Transverse colon (tissue), 4 donors: ENCODE measurements around the gene CYP2A6. TPM values are rescaled to one million over a fixed set of nuclear protein-coding genes. Genes with fewer than 3 reads are reported as not detected.
"Not testable (repeated sequence)": the region's sequence is repeated elsewhere in the genome, so short reads cannot be mapped to it uniquely, and the experiment has no call there.

Source experiments
- DNase-seq: peaks from one replicate; pipeline ENCODE4 v3.0.0-alpha.2; 2019
- H3K27ac ChIP-seq, 4 donors: fragments of 200-600 bp; sonication (generic); 2 replicates each; pipeline ENCODE4 v1.5.1; 2016 to 2018; ENCODE audit warnings: inconsistent platforms in 4 of 4
- H3K27me3 ChIP-seq: fragments of 200-600 bp; sonication (generic); 2 replicates; pipeline ENCODE4 v1.5.1; 2017; ENCODE audit warnings: inconsistent platforms
- H3K36me3 ChIP-seq, 4 donors: fragments of 200-600 bp; sonication (generic); 2 replicates each; pipeline ENCODE4 v1.5.1; 2017 to 2019; ENCODE audit warnings: inconsistent platforms in 4 of 4
- H3K4me1 ChIP-seq, 4 donors: fragments of 200-600 bp; sonication (generic); 2 replicates each; pipeline ENCODE4 v1.5.1; 2017 to 2020; ENCODE audit warnings: inconsistent platforms in 4 of 4
- H3K4me3 ChIP-seq, 4 donors: fragments of 200-600 bp; sonication (generic); 1 replicate in 1 of 4; 2 replicates in 3 of 4; pipeline versions ENCODE4 v1.5.1 to v1.6.1; 2017 to 2019; ENCODE audit warnings: inconsistent platforms in 4 of 4
- H3K9me3 ChIP-seq, 2 donors: fragments of 200-600 bp; sonication (generic); 2 replicates each; pipeline ENCODE4 v1.5.1; 2017 to 2019; ENCODE audit warnings: inconsistent platforms in 2 of 2
- EP300 ChIP-seq: sonication (generic); formaldehyde crosslinking; IDR thresholded peaks from one replicate; pipeline ENCODE4 v1.6.1; 2017; ENCODE audit warnings: antibody characterized with exemption, low read depth
- POLR2A ChIP-seq: fragments of 450-650 bp; IDR thresholded peaks from one replicate; pipeline ENCODE4 v1.6.1; 2016; ENCODE audit warnings: antibody characterized with exemption, mild to moderate bottlenecking, moderate library complexity
- POLR2AphosphoS5 ChIP-seq, 3 donors: sonication (generic); formaldehyde crosslinking; IDR thresholded peaks; one replicate each; pipeline ENCODE4 v1.6.1; 2016; ENCODE audit warnings: antibody characterized with exemption in 3 of 3
- WGBS, 2 donors: methylation state at CpG; one replicate each; pipeline ENCODE4 v1.1.5; 2018; ENCODE audit warnings: low coverage in 1 of 2; 5-methylcytosine and 5-hydroxymethylcytosine counted together
- in situ Hi-C, 4 donors: fragments of 200-750 bp; cut with MboI; loops; one replicate each; pipeline versions ENCODE4 v1.15.0 to v1.15.1; 2017; ENCODE audit warnings: low sequenced_read_pairs in 3 of 4, low pct_ligation_motif_present in 1 of 4, low pct_unique_long_range_greater_than_20kb in 1 of 4
- intact Hi-C: fragments of 100-400 bp; cut with DNase I; formaldehyde crosslinking; loops from one replicate; pipeline ENCODE4 v1.15.1; 2023; ENCODE audit warnings: low total_unique reads
- total RNA-seq, 4 donors: library from RNA; depleted of rRNA; stranded (reverse); fragments of >200 nt; gene quantifications; one replicate each; pipeline ENCODE4 v1.1.0, GENCODE V29; 2016
- TF ChIP-seq, protein P1 (sequence below), 5 experiments: fragments of 200-600 bp in 3 of 5; fragments of 450-650 bp in 2 of 5; sonication (generic) in 3 of 5; IDR thresholded peaks; 1 replicate in 2 of 5; 2 replicates in 3 of 5; pipeline ENCODE4 v1.5.1; 2016 to 2017; ENCODE audit warnings: antibody characterized with exemption in 5 of 5, inconsistent platforms in 3 of 5, mild to moderate bottlenecking in 2 of 5, moderate library complexity in 1 of 5

The CYP2A6 gene
- total RNA-seq, 4 donors from 2014 or later, result not detected

GRCh38 chr19:40858109-40858508, 7.9 kb upstream of the CYP2A6 start:
- in situ Hi-C loops (no loop called here), intact Hi-C loops (no loop called here)
- no peak overlapping the region for H3K4me3 ChIP-seq
- H3K27ac ChIP-seq, result no peak overlapping the region
- no peak for DNase-seq
- no peaks in the 10 kb centered on the region for H3K36me3 ChIP-seq
- TF ChIP-seq POLR2AphosphoS5 (IDR thresholded peaks at IDR 0.05) (no peak), POLR2A (no peak), EP300 (no peak)
- TF ChIP-seq, protein P1, sequence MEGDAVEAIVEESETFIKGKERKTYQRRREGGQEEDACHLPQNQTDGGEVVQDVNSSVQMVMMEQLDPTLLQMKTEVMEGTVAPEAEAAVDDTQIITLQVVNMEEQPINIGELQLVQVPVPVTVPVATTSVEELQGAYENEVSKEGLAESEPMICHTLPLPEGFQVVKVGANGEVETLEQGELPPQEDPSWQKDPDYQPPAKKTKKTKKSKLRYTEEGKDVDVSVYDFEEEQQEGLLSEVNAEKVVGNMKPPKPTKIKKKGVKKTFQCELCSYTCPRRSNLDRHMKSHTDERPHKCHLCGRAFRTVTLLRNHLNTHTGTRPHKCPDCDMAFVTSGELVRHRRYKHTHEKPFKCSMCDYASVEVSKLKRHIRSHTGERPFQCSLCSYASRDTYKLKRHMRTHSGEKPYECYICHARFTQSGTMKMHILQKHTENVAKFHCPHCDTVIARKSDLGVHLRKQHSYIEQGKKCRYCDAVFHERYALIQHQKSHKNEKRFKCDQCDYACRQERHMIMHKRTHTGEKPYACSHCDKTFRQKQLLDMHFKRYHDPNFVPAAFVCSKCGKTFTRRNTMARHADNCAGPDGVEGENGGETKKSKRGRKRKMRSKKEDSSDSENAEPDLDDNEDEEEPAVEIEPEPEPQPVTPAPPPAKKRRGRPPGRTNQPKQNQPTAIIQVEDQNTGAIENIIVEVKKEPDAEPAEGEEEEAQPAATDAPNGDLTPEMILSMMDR (IDR thresholded peaks at IDR 0.05), result no peak
- WGBS, 2 donors, result 76% methylated on average over 5 of the region's 5 CpGs; no CpG with 5 or more reads in 1 of the 2 donors
- no peaks in the 10 kb centered on the region for H3K4me1 ChIP-seq
- H3K27me3 ChIP-seq, result no peaks in the 10 kb centered on the region
- H3K9me3 ChIP-seq, result no peaks in the 10 kb centered on the region

DNA sequence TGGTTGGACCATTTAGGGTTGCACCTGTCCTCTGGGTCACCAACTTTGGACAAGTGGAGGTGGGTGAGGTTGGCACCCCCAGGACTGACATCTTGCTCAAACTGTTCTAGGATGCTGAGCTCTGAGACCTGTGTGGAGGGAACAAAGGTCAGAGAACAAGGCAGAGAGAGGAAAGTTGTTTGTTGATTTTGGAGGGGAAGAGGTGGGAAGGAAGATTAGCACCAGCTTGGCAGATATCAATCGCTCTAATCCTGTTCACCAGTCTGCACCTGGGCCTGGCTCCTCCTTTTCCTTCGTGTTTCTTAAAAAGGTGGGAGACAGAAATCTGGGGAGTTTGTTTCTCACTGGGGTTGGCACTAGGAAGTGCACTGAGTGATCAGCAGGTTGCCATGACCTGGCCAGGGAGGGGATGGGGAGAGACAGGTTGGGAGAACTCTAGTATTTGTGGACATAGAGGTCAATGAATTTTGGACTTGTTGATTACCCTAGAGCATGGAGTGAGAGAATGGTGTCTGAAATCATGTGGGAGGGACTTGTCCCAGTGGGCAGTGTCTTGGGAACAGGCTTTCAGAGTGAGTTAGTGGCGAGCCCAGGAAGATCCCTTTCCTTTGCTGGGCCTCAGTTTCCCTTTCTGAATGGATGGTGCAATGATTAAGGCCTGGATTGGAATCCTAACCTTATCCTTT, 2.4 kb upstream of the CYP2A6 start:
- intact Hi-C loops, H3K36me3 ChIP-seq, H3K9me3 ChIP-seq, H3K27ac ChIP-seq, H3K4me3 ChIP-seq, in situ Hi-C loops, DNase-seq, H3K4me1 ChIP-seq: not testable (repeated sequence)
- WGBS, 2 donors, result 49 to 50% methylated on average over 1 to 2 of the region's 3 CpGs
- peaks cover 13% of the 10 kb centered on the region for H3K27me3 ChIP-seq

- in situ Hi-C loops, result loop anchor here in 1 of 4 donors (5.0 kb wide), 1 partner anchor 36 kb away; the partner anchor contains the start of gene CYP2A7
- H3K4me3 ChIP-seq, H3K9me3 ChIP-seq, H3K4me1 ChIP-seq, intact Hi-C loops, DNase-seq, H3K27ac ChIP-seq, H3K36me3 ChIP-seq: not testable (repeated sequence)
- WGBS, 2 donors, result 63 to 89% methylated on average over 1 to 8 of the region's 8 CpGs
- H3K27me3 ChIP-seq, result peaks cover 13% of the 10 kb centered on the region
Measured at GRCh38 chr19:40846722-40847121, 3.5 kb downstream of the CYP2A6 start.

- H3K27me3 ChIP-seq, in situ Hi-C loops, H3K9me3 ChIP-seq, H3K36me3 ChIP-seq, H3K4me1 ChIP-seq, intact Hi-C loops, H3K27ac ChIP-seq, DNase-seq: not testable (repeated sequence)
- peak overlapping the region in 2 of 4 donors; percentile 12 to 25 for H3K4me3 ChIP-seq
- WGBS, 2 donors, result 8% methylated on average over 2 of the region's 19 CpGs; no CpG with 5 or more reads in 1 of the 2 donors
Measured at GRCh38 chr19:40843653-40844052, 6.6 kb downstream of the CYP2A6 start.

- H3K4me1 ChIP-seq, H3K9me3 ChIP-seq, intact Hi-C loops, in situ Hi-C loops, DNase-seq, H3K27me3 ChIP-seq, H3K36me3 ChIP-seq, H3K27ac ChIP-seq: not testable (repeated sequence)
- H3K4me3 ChIP-seq, result peak overlapping the region in 2 of 4 donors; percentile 12 to 25
- WGBS, 2 donors, result 63 to 67% methylated on average over 6 to 9 of the region's 12 CpGs
Measured at GRCh38 chr19:40842997-40843652, 7.1 kb downstream of the CYP2A6 start.

GRCh38 chr19:40842012-40842411, 8.2 kb downstream of the CYP2A6 start:
- intact Hi-C loops, DNase-seq, in situ Hi-C loops: not testable (repeated sequence)

GRCh38 chr19:40838477-40838876, 11.8 kb downstream of the CYP2A6 start:
- H3K9me3 ChIP-seq, H3K27me3 ChIP-seq, H3K4me3 ChIP-seq, H3K36me3 ChIP-seq, H3K27ac ChIP-seq, H3K4me1 ChIP-seq, in situ Hi-C loops, intact Hi-C loops, DNase-seq: not testable (repeated sequence)
- WGBS, 2 donors, result 84% methylated on average over 1 of the region's 1 CpG; no CpG with 5 or more reads in 1 of the 2 donors

More at GRCh38 chr19:40842012-40842411, 8.2 kb downstream of the CYP2A6 start:
- H3K4me1 ChIP-seq, H3K9me3 ChIP-seq, H3K27ac ChIP-seq, H3K27me3 ChIP-seq, H3K4me3 ChIP-seq, H3K36me3 ChIP-seq: not testable (repeated sequence)
- 79 to 97% methylated on average over 2 to 3 of the region's 3 CpGs for WGBS, 2 donors
